H1 (cell line): Measurements from ENCODE around the gene DHRS9. TPM values are rescaled to one million over a fixed set of nuclear protein-coding genes. Genes with fewer than 3 reads are reported as not detected.

Experiments used
- CTCF ChIA-PET: fragments of 300-600 bp; sonication (Branson Sonifier 250); formaldehyde crosslinking; loops from one replicate; lab custom pipeline; 2021; ENCODE audit not compliant: partially characterized antibody; lab: Charles Lee
- POLR2A ChIA-PET: fragments of 300-600 bp; sonication (Branson Sonifier 250); formaldehyde crosslinking; loops from one replicate; lab custom pipeline; 2021; ENCODE audit warnings: inconsistent platforms; ENCODE audit not compliant: partially characterized antibody; lab: Charles Lee
- DNase-seq, 2 experiments: peaks; one replicate each; pipeline versions ENCODE4 v3.0.0 to v3.0.0-alpha.2; 2010 to 2022; ENCODE audit warnings: low spot score in 2 of 2, low read depth in 1 of 2, mixed read lengths in 1 of 2
- FAIRE-seq: peaks from 2 replicates; lab custom pipeline; 2011; peaks lifted over from hg19 to GRCh38; lab: Jason Lieb, UNC
- H2AFZ ChIP-seq: 2 replicates; pipeline ENCODE4 v1.8.1; 2012; ENCODE audit warnings: low read length, inconsistent platforms
- H2AK5ac ChIP-seq: 2 replicates; pipeline ENCODE4 v1.6.1; 2013; ENCODE audit warnings: low read depth, low read length
- H2BK120ac ChIP-seq: replicated peaks from 2 replicates; pipeline ENCODE3; 2013; ENCODE audit warnings: low read depth, low read length, inconsistent platforms
- H2BK12ac ChIP-seq: 2 replicates; pipeline ENCODE4 v1.6.1; 2013; ENCODE audit warnings: low read depth, low read length
- H2BK15ac ChIP-seq: 2 replicates; pipeline ENCODE4 v1.6.1; 2013; ENCODE audit warnings: low read length
- H2BK20ac ChIP-seq: 2 replicates; pipeline ENCODE4 v1.6.1; 2013; ENCODE audit warnings: low read length
- H2BK5ac ChIP-seq: 2 replicates; pipeline ENCODE4 v1.6.1; 2013; ENCODE audit warnings: low read depth, low read length
- H3K14ac ChIP-seq: 2 replicates; pipeline ENCODE4 v1.6.1; 2013; ENCODE audit warnings: inconsistent platforms; ENCODE audit not compliant: insufficient read length
- H3K18ac ChIP-seq: 2 replicates; pipeline ENCODE4 v1.6.1; 2013; ENCODE audit warnings: low read length; ENCODE audit errors: extremely low read depth
- H3K23ac ChIP-seq: 2 replicates; pipeline ENCODE4 v1.6.1; 2013; ENCODE audit warnings: inconsistent platforms; ENCODE audit not compliant: insufficient read length
- H3K23me2 ChIP-seq: 2 replicates; pipeline ENCODE4 v1.6.1; 2013; ENCODE audit warnings: low read depth, low read length
- H3K27ac ChIP-seq: 2 replicates; pipeline ENCODE4 v1.6.1; 2011; ENCODE audit warnings: low read depth, low read length, inconsistent platforms
- H3K27me3 ChIP-seq, 4 experiments: replicated peaks in 1 of 4; 1 replicate in 1 of 4; 2 replicates in 3 of 4; pipeline versions ENCODE4 v1.6.1 to v1.8.1; 2011 to 2013; ENCODE audit warnings: low read length in 3 of 4, mild to moderate bottlenecking in 3 of 4, inconsistent platforms in 2 of 4, mixed read lengths in 2 of 4, moderate library complexity in 1 of 4; ENCODE audit not compliant: control insufficient read depth in 3 of 4, insufficient read depth in 3 of 4; ENCODE audit errors: extremely low read depth in 1 of 4
- H3K36me3 ChIP-seq, 4 experiments: 2 replicates each; pipeline versions ENCODE4 v1.6.1 to v1.8.1; 2011 to 2013; ENCODE audit warnings: mild to moderate bottlenecking in 4 of 4, low read length in 3 of 4, moderate library complexity in 2 of 4, control low read depth in 1 of 4, inconsistent platforms in 1 of 4; ENCODE audit not compliant: insufficient read depth in 4 of 4, control insufficient read depth in 2 of 4
- H3K4ac ChIP-seq: replicated peaks from 2 replicates; pipeline ENCODE3; 2013; ENCODE audit warnings: low read length, low read depth, mixed read lengths, inconsistent platforms; ENCODE audit not compliant: insufficient read length
- H3K4me1 ChIP-seq, 4 experiments: replicated peaks in 1 of 4; 1 replicate in 1 of 4; 2 replicates in 3 of 4; pipeline versions ENCODE4 v1.6.1 to v1.8.1; 2011 to 2013; ENCODE audit warnings: low read length in 3 of 4, inconsistent platforms in 2 of 4, mixed read lengths in 1 of 4; ENCODE audit not compliant: insufficient read depth in 4 of 4, control insufficient read depth in 3 of 4
- H3K4me2 ChIP-seq, 2 experiments: 2 replicates each; pipeline versions ENCODE4 v1.6.1 to v1.8.1; 2011 to 2013; ENCODE audit warnings: low read depth in 2 of 2, low read length in 2 of 2, control low read depth in 1 of 2, inconsistent platforms in 1 of 2, mild to moderate bottlenecking in 1 of 2; ENCODE audit not compliant: insufficient read depth in 1 of 2
- H3K4me3 ChIP-seq, 4 experiments: fragments of 200-600, 300-600 bp in 1 of 4; sonication (generic), shearing (Covaris generic), sonication (Bioruptor Twin) in 1 of 4; 2 replicates each; pipeline versions ENCODE4 v1.5.1 to v1.8.1; 2011 to 2016; ENCODE audit warnings: low read length in 4 of 4, low read depth in 3 of 4, control low read depth in 2 of 4, inconsistent platforms in 2 of 4, mild to moderate bottlenecking in 2 of 4, mixed read lengths in 1 of 4, moderate library complexity in 1 of 4; ENCODE audit not compliant: insufficient read depth in 2 of 4; ENCODE audit errors: extremely low read depth in 1 of 4
- H3K56ac ChIP-seq: replicated peaks from 2 replicates; pipeline ENCODE3; 2013; ENCODE audit warnings: low read depth, mild to moderate bottlenecking, mixed read lengths, low read length, inconsistent platforms; ENCODE audit not compliant: insufficient read length
- H3K79me1 ChIP-seq: 2 replicates; pipeline ENCODE4 v1.6.1; 2013; ENCODE audit warnings: low read depth, low read length, control low read depth
- H3K79me2 ChIP-seq, 2 experiments: 2 replicates each; pipeline versions ENCODE4 v1.6.1 to v1.8.1; 2012 to 2013; ENCODE audit warnings: low read length in 2 of 2, mild to moderate bottlenecking in 2 of 2, inconsistent platforms in 1 of 2; ENCODE audit not compliant: insufficient read depth in 2 of 2, control insufficient read depth in 1 of 2
- H3K9ac ChIP-seq, 4 experiments: replicated peaks in 1 of 4; 1 replicate in 1 of 4; 2 replicates in 3 of 4; pipeline versions ENCODE4 v1.6.1 to v1.8.1; 2011 to 2013; ENCODE audit warnings: low read depth in 3 of 4, low read length in 3 of 4, control low read depth in 2 of 4, mild to moderate bottlenecking in 2 of 4, moderate library complexity in 2 of 4, inconsistent platforms in 1 of 4; ENCODE audit errors: extremely low read depth in 1 of 4
- H3K9me3 ChIP-seq, 2 experiments: 2 replicates each; pipeline versions ENCODE4 v1.6.1 to v1.8.1; 2012 to 2013; ENCODE audit warnings: mild to moderate bottlenecking in 2 of 2, moderate library complexity in 2 of 2, control low read depth in 1 of 2, inconsistent platforms in 1 of 2, low read depth in 1 of 2, low read length in 1 of 2, mixed read lengths in 1 of 2; ENCODE audit not compliant: insufficient read depth in 2 of 2
- H4K20me1 ChIP-seq, 2 experiments: replicated peaks in 1 of 2; 2 replicates each; pipeline versions ENCODE3 to v1.8.1; 2011 to 2013; ENCODE audit warnings: inconsistent platforms in 2 of 2, low read length in 2 of 2, mild to moderate bottlenecking in 1 of 2; ENCODE audit not compliant: insufficient read depth in 2 of 2, control insufficient read depth in 1 of 2
- H4K5ac ChIP-seq: 2 replicates; pipeline ENCODE4 v1.6.1; 2013; ENCODE audit warnings: low read length, low read depth, mixed read lengths, inconsistent platforms; ENCODE audit not compliant: insufficient read length
- H4K8ac ChIP-seq: 2 replicates; pipeline ENCODE4 v1.8.0; 2013; ENCODE audit warnings: mild to moderate bottlenecking, moderate library complexity, low read length, inconsistent platforms; ENCODE audit not compliant: insufficient read depth; ENCODE audit errors: extremely low read depth
- H4K91ac ChIP-seq: replicated peaks from 2 replicates; pipeline ENCODE3; 2013; ENCODE audit warnings: low read length, mixed read lengths, inconsistent platforms; ENCODE audit not compliant: insufficient read length
- BACH1 ChIP-seq: IDR thresholded peaks from 2 replicates; pipeline ENCODE4 v1.6.1; 2012; ENCODE audit warnings: low read length, improper control_type of control experiment
- CBX5 ChIP-seq: fragments of 300-800, 300-1000 bp; sonication (generic); IDR thresholded peaks from 2 replicates; pipeline ENCODE4 v1.7.1; 2016; ENCODE audit warnings: antibody characterized with exemption, low read length, low read depth
- CBX8 ChIP-seq: fragments of 300-800, 300-1000 bp; sonication (generic); IDR thresholded peaks from 2 replicates; pipeline ENCODE4 v1.7.1; 2016; ENCODE audit warnings: low read depth, low read length, borderline replicate concordance
- CHD1 ChIP-seq: IDR thresholded peaks from 2 replicates; pipeline ENCODE4 v1.6.1; 2012; ENCODE audit warnings: low read depth, low read length, improper control_type of control experiment
- CTBP2 ChIP-seq: IDR thresholded peaks from 2 replicates; pipeline ENCODE4 v1.7.0; 2011; ENCODE audit warnings: borderline replicate concordance, mild to moderate bottlenecking, moderate library complexity, mixed read lengths, low read length; ENCODE audit not compliant: insufficient read depth, insufficient read length
- HDAC6 ChIP-seq: IDR thresholded peaks from one replicate; pipeline ENCODE4 v1.7.1; 2012; ENCODE audit warnings: low read depth, mild to moderate bottlenecking, inconsistent platforms, low read length, moderate library complexity
- JUN ChIP-seq: IDR thresholded peaks from 2 replicates; pipeline ENCODE4 v1.6.1; 2011; ENCODE audit warnings: low read depth, mild to moderate bottlenecking, improper control_type of control experiment, low read length
- KDM1A ChIP-seq: fragments of 200-600, 300-600 bp; sonication (generic); IDR thresholded peaks from 2 replicates; pipeline ENCODE4 v1.7.1; 2016; ENCODE audit warnings: mild to moderate bottlenecking, low read length, borderline replicate concordance
- POLR2A ChIP-seq, 2 experiments: IDR thresholded peaks; 1 replicate in 1 of 2; 2 replicates in 1 of 2; pipeline ENCODE4 v1.6.1; 2011; ENCODE audit warnings: low read depth in 2 of 2, low read length in 2 of 2, mild to moderate bottlenecking in 2 of 2; ENCODE audit errors: control extremely low read depth in 1 of 2
- SRF ChIP-seq: IDR thresholded peaks from 2 replicates; pipeline ENCODE4 v1.6.1; 2011; ENCODE audit warnings: mild to moderate bottlenecking, low read depth, low read length, moderate library complexity
- SUZ12 ChIP-seq: fragments of 200-600 bp; sonication (generic); IDR thresholded peaks from 2 replicates; pipeline ENCODE4 v1.6.1; 2012; ENCODE audit warnings: mild to moderate bottlenecking, inconsistent platforms, low read length, moderate library complexity, mixed read lengths
- WGBS, 2 experiments: shearing (Covaris generic) in 1 of 2; methylation state at CpG; one replicate each; pipeline versions ENCODE4 v1.1.6 to v1.1.7; 2013 to 2015; ENCODE audit warnings: low lambda C conversion rate in 2 of 2, mixed read lengths in 2 of 2, inconsistent platforms in 1 of 2, low coverage in 1 of 2, missing lambda C conversion rate in 1 of 2; ENCODE audit not compliant: insufficient replicate concordance in 2 of 2, insufficient coverage in 1 of 2, insufficient read length in 1 of 2; ENCODE audit errors: extremely low coverage in 1 of 2, missing lambda C conversion rate in 1 of 2; 5-methylcytosine and 5-hydroxymethylcytosine counted together
- polyA plus RNA-seq, 7 experiments: library from polyadenylated mRNA; depleted of rRNA in 3 of 7; stranded (reverse) in 5 of 7; unstranded in 2 of 7; fragments of >200 nt in 5 of 7; fragments of 200-250 nt in 2 of 7; gene quantifications; 1 replicate in 5 of 7; 2 replicates in 1 of 7; 4 replicates in 1 of 7; pipeline versions ENCODE4 v1.2.1 to v1.2.3, GENCODE V29; 2011 to 2013; ENCODE audit warnings: missing spikeins in 2 of 7, mixed read lengths in 2 of 7
- total RNA-seq: library from RNA; stranded (reverse); fragmentation: NEBNext Ultra II Directional; extraction: Animal tissue kit (Norgen Biotek cat#: 25700); gene quantifications from 2 replicates; pipeline ENCODE4 v1.2.1, GENCODE V29; 2021
- TF ChIP-seq, protein P1 (sequence below): IDR thresholded peaks from 2 replicates; pipeline ENCODE4 v1.6.1; 2012; ENCODE audit warnings: low read length, inconsistent platforms

The DHRS9 gene
- total and polyA plus RNA-seq, 2 of the 8 experiments (the other 6 are each of a cell fraction or from before 2014, with no cell fraction given), result not detected

DNA sequence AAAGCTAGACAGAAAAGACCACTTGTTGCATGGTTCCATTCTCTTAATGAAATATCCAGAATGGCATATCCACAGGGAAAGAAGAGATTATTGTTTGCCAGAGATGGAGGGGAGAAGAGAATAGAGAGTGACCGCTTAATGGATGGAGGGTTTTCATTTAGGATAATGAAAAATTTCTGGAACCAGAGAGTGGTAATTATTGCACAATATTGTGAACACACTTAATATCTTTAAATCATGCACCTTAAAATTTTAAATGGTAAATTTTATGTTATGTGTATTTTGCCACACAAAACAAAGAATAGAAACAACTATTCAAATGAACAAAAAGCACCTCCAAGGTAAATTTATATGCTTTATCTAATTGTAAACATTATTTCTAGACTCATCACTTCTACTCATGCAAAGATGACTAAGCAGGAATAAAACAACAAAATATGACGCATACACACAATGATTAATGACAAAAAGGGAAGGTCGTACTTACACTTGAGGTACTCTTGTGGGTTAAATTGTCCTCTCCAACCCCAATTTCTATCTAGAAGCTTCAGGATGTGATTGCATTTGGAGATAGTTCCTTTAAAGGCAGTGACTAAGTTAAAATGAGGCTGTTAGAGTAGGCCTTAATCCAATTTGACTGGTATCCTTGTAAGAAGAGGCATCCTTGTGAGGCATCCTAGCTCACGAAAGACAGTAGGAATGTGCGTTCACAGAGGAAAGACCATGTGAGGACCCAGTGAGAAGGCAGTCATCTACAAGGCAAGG is 18.7 kb upstream of the DHRS9 start:
- H3K9ac ChIP-seq, result no peak overlapping the region
- no peak overlapping the region for H3K14ac ChIP-seq
- H2BK15ac ChIP-seq, result no peak overlapping the region
- H3K79me2 ChIP-seq, result no peaks in the 10 kb centered on the region
- H3K18ac ChIP-seq, result no peak overlapping the region
- no peak for DNase-seq
- H3K4ac ChIP-seq, result no peak overlapping the region
- H3K9me3 ChIP-seq, result 0 out of 4 replicates have a peak, but pooled peaks cover 0 to 4% of the 10 kb centered on the region in 2 experiments
- H3K4me3 ChIP-seq, result no peak overlapping the region
- H2BK120ac ChIP-seq, result no peak overlapping the region
- no peak overlapping the region for H2BK20ac ChIP-seq
- no peaks in the 10 kb centered on the region for H4K20me1 ChIP-seq
- POLR2A ChIA-PET, result no interaction called here
- H2BK5ac ChIP-seq, result no peak overlapping the region
- no peaks in the 10 kb centered on the region for H3K36me3 ChIP-seq
- no peak for FAIRE-seq
- H4K5ac ChIP-seq, result no peak overlapping the region
- H2AK5ac ChIP-seq, result no peak overlapping the region
- no peak overlapping the region for H4K8ac ChIP-seq
- no peak overlapping the region for H3K56ac ChIP-seq
- no peaks in the 10 kb centered on the region; the same call in 1 of the 2 replicates for H3K79me1 ChIP-seq
- H3K4me2 ChIP-seq, result no peak overlapping the region
- 91% methylated on average over 5 of the region's 5 CpGs; no CpG with 5 or more reads in 1 of the 2 experiments for WGBS, 2 experiments
- H4K91ac ChIP-seq, result no peak overlapping the region
- no peak overlapping the region for H3K27ac ChIP-seq
- no peak overlapping the region for H2BK12ac ChIP-seq
- CTCF ChIA-PET, result no interaction called here
- H3K27me3 ChIP-seq, result no peaks in the 10 kb centered on the region
- H3K4me1 ChIP-seq, result no peaks in the 10 kb centered on the region
- no peaks in the 10 kb centered on the region for H3K23me2 ChIP-seq
- no peak overlapping the region for H2AFZ ChIP-seq
- no peak overlapping the region for H3K23ac ChIP-seq
- TF ChIP-seq KDM1A (no peak), JUN (no peak), CBX5 (no peak), SUZ12 (no peak), CTBP2 (no peak), POLR2A (IDR thresholded peaks at IDR 0.05; ENCODE audit: control extremely low read depth in 1 of 2, low read depth in 2 of 2, low read length in 2 of 2) (no peak), CBX8 (no peak), HDAC6 (no peak), CHD1 (no peak), SRF (no peak), BACH1 (no peak)
- TF ChIP-seq, protein P1, sequence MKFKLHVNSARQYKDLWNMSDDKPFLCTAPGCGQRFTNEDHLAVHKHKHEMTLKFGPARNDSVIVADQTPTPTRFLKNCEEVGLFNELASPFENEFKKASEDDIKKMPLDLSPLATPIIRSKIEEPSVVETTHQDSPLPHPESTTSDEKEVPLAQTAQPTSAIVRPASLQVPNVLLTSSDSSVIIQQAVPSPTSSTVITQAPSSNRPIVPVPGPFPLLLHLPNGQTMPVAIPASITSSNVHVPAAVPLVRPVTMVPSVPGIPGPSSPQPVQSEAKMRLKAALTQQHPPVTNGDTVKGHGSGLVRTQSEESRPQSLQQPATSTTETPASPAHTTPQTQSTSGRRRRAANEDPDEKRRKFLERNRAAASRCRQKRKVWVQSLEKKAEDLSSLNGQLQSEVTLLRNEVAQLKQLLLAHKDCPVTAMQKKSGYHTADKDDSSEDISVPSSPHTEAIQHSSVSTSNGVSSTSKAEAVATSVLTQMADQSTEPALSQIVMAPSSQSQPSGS, result no peak
